RCC 7860 (cell line): ENCODE data around the gene SENP6.
A peak's percentile ranks its signal among the peaks of the same experiment; 100 is the strongest.
"Not testable (repeated sequence)": the region's sequence is repeated elsewhere in the genome, so short reads cannot be mapped to it uniquely, and the experiment has no call there.

Source experiments
- DNase-seq: peaks from one replicate; pipeline ENCODE4 v3.0.0-alpha.2; 2015; ENCODE audit warnings: low spot score
- FAIRE-seq: peaks from 2 replicates; lab custom pipeline; 2012; peaks lifted over from hg19 to GRCh38; lab: Jason Lieb, UNC

Gene SENP6

GRCh38 chr6:75642311-75642710 lies 40.6 kb downstream of the SENP6 start:
- FAIRE-seq (no peak), DNase-seq (no peak)

GRCh38 chr6:75643173-75643572 lies 41.5 kb downstream of the SENP6 start:
- FAIRE-seq = no peak

GRCh38 chr6:75656479-75656878 lies 54.8 kb downstream of the SENP6 start:
- no peak for DNase-seq
- no peak for FAIRE-seq

More at GRCh38 chr6:75643173-75643572, 41.5 kb downstream of the SENP6 start:
- DNase-seq = no peak

GRCh38 chr6:75657327-75657726 lies 55.6 kb downstream of the SENP6 start:
- FAIRE-seq (no peak), DNase-seq (no peak)

- no peak for FAIRE-seq
Measured at GRCh38 chr6:75666592-75666991, 64.9 kb downstream of the SENP6 start.

GRCh38 chr6:75673884-75674283 lies 72.2 kb downstream of the SENP6 start:
- FAIRE-seq = no peak
- DNase-seq = no peak

More at GRCh38 chr6:75666592-75666991, 64.9 kb downstream of the SENP6 start:
- DNase-seq = no peak

- DNase-seq (no peak), FAIRE-seq (no peak)
Measured at GRCh38 chr6:75676377-75676776, 74.7 kb downstream of the SENP6 start.

GRCh38 chr6:75682548-75682947 lies 80.9 kb downstream of the SENP6 start:
- DNase-seq, FAIRE-seq: not testable (repeated sequence)

- FAIRE-seq, DNase-seq: not testable (repeated sequence)
Measured at GRCh38 chr6:75683005-75683404, 81.3 kb downstream of the SENP6 start.

GRCh38 chr6:75687535-75687934 lies 85.9 kb downstream of the SENP6 start:
- FAIRE-seq = not testable (repeated sequence)

GRCh38 chr6:75687937-75688336 lies 86.3 kb downstream of the SENP6 start:
- not testable (repeated sequence) for DNase-seq, FAIRE-seq

More at GRCh38 chr6:75687535-75687934, 85.9 kb downstream of the SENP6 start:
- not testable (repeated sequence) for DNase-seq

GRCh38 chr6:75689576-75689975 lies 87.9 kb downstream of the SENP6 start:
- FAIRE-seq (no peak), DNase-seq (no peak)

- FAIRE-seq (no peak), DNase-seq (no peak)
Measured at GRCh38 chr6:75691012-75691411, 89.3 kb downstream of the SENP6 start.

GRCh38 chr6:75693534-75693933 lies 91.9 kb downstream of the SENP6 start:
- no peak for DNase-seq
- FAIRE-seq = no peak

- DNase-seq (no peak), FAIRE-seq (no peak)
Measured at GRCh38 chr6:75694406-75694805, 92.7 kb downstream of the SENP6 start.

GRCh38 chr6:75708334-75708733 lies 106.7 kb downstream of the SENP6 start:
- DNase-seq, FAIRE-seq: not testable (repeated sequence)

GRCh38 chr6:75711173-75711572 lies 109.5 kb downstream of the SENP6 start:
- FAIRE-seq = no peak
- DNase-seq = no peak

GRCh38 chr6:75719133-75719532 lies 117.5 kb downstream of the SENP6 start:
- DNase-seq (no peak), FAIRE-seq (no peak)

GRCh38 chr6:75723382-75723781 lies 121.7 kb downstream of the SENP6 start:
- DNase-seq = no peak
- no peak for FAIRE-seq

GRCh38 chr6:75727206-75727605 lies 125.5 kb downstream of the SENP6 start:
- DNase-seq (no peak), FAIRE-seq (no peak)

GRCh38 chr6:75731029-75731428 lies 129.3 kb downstream of the SENP6 start:
- not testable (repeated sequence) for FAIRE-seq, DNase-seq

- DNase-seq = peak; percentile 59
- peak; percentile 88 for FAIRE-seq
Measured at GRCh38 chr6:75735491-75736186, 134.0 kb downstream of the SENP6 start.

GRCh38 chr6:75743971-75744370 lies 142.3 kb downstream of the SENP6 start:
- DNase-seq (no peak), FAIRE-seq (no peak)
